Measurements from ENCODE around the gene IFITM5. TPM values are rescaled to one million over a fixed set of nuclear protein-coding genes. Genes with fewer than 3 reads are reported as not detected.

The IFITM5 gene
- total and polyA plus RNA-seq, 2 of the 4 experiments (the other 2 are of a cell fraction), result not detected

DNA sequence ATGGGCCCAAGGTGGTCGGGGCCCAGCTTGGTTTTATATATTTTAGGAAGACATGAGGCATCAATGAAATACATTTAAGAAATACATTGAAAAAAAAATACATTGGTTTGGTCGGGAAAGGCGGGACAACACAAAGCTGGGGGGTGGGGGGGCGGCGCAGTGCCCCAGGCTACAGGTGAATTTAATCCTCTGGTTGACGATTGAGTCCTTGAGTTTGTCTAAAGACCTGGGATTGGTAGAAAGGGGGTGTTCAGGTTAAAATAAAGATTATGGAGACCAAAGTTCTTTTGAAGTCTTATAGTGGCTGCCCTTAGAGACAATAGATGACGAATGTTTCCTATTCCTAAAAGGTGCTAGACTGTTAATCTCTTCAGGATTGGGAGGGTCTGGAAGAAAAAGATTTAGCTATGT lies 17.6 kb upstream of the IFITM5 start:
- ATAC-seq (ENCODE audit: low read depth), result no peak
- no peak overlapping the region; the same call in 1 of the 2 replicates for H3K4me2 ChIP-seq (ENCODE audit: low read depth, low read length)

More for the DNA sequence above, 17.6 kb upstream of the IFITM5 start:
- ChIA-PET CTCF (no interaction called here), POLR2A (ENCODE audit: unreplicated experiment) (interaction anchor here (1.0 kb wide), 1 partner anchor 35 kb away, joined by 4 read pairs; no protein-coding TSS in a partner anchor)
- no peak for DNase-seq
- H3K56ac ChIP-seq (ENCODE audit: extremely low read depth, insufficient read depth, low read length), result no peak overlapping the region
- H3K4me3 ChIP-seq (ENCODE audit: insufficient read depth, low read depth, low read length), result no peak overlapping the region
- H3K9me1 ChIP-seq (ENCODE audit: insufficient read depth, low read length), result 0 out of 2 replicates have a peak, but pooled peaks cover 3% of the 10 kb centered on the region
- H3K18ac ChIP-seq (ENCODE audit: low read depth, low read length), result no peak overlapping the region
- H2BK5ac ChIP-seq (ENCODE audit: low read depth, low read length, poor library complexity, severe bottlenecking), result no peak overlapping the region
- no peak overlapping the region for H3K23ac ChIP-seq (ENCODE audit: low read depth, low read length)
- no peak overlapping the region for H3K27ac ChIP-seq (ENCODE audit: insufficient read depth, low read length)
- no peak overlapping the region for H4K8ac ChIP-seq (ENCODE audit: low read depth in 2 of 2, low read length in 2 of 2)
- intact Hi-C loops (cut with micrococcal nuclease), result no loop called here
- H3K36me3 ChIP-seq (ENCODE audit: control insufficient read depth, insufficient read depth, low read length), result peaks cover 6% of the 10 kb centered on the region; the same call in 1 of the 2 replicates
- in situ Hi-C loops (cut with MboI; ENCODE audit: low sequenced_read_pairs), result no loop called here
- H2AK5ac ChIP-seq (ENCODE audit: low read depth, low read length), result no peak overlapping the region
- no peak overlapping the region for H3K14ac ChIP-seq (replicated peaks; ENCODE audit: low read depth, low read length)
- H2BK20ac ChIP-seq (ENCODE audit: low read depth, low read length), result no peak overlapping the region
- H4K5ac ChIP-seq (ENCODE audit: low read depth, low read length), result no peak overlapping the region
- H2AK9ac ChIP-seq (replicated peaks; ENCODE audit: low read depth, low read length, poor library complexity), result no peak overlapping the region
- dilution Hi-C loops (cut with HindIII; ENCODE audit: low sequenced_read_pairs, unreplicated experiment), result no loop called here
- H3K9me3 ChIP-seq (ENCODE audit: control insufficient read depth, insufficient read depth, low read length), result no peaks in the 10 kb centered on the region
- H2BK120ac ChIP-seq (ENCODE audit: low read depth, low read length), result no peak overlapping the region
- no peaks in the 10 kb centered on the region for H3K27me3 ChIP-seq (ENCODE audit: control insufficient read depth, insufficient read depth, low read length)
- no peak overlapping the region for H2AFZ ChIP-seq (replicated peaks; ENCODE audit: low read length, poor library complexity)
- H3K79me1 ChIP-seq (ENCODE audit: low read depth in 1 of 2, low read length in 2 of 2), result peaks cover 5 to 36% of the 10 kb centered on the region in 2 experiments; a peak in 3 of 4 replicates
- H2BK15ac ChIP-seq (ENCODE audit: low read depth, low read length), result no peak overlapping the region
- TF ChIP-seq CEBPB (IDR thresholded peaks at IDR 0.05; ENCODE audit: low read depth, low read length), result no peak
- TF ChIP-seq, protein P1, sequence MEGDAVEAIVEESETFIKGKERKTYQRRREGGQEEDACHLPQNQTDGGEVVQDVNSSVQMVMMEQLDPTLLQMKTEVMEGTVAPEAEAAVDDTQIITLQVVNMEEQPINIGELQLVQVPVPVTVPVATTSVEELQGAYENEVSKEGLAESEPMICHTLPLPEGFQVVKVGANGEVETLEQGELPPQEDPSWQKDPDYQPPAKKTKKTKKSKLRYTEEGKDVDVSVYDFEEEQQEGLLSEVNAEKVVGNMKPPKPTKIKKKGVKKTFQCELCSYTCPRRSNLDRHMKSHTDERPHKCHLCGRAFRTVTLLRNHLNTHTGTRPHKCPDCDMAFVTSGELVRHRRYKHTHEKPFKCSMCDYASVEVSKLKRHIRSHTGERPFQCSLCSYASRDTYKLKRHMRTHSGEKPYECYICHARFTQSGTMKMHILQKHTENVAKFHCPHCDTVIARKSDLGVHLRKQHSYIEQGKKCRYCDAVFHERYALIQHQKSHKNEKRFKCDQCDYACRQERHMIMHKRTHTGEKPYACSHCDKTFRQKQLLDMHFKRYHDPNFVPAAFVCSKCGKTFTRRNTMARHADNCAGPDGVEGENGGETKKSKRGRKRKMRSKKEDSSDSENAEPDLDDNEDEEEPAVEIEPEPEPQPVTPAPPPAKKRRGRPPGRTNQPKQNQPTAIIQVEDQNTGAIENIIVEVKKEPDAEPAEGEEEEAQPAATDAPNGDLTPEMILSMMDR (conservative IDR thresholded peaks at IDR 0.05; ENCODE audit: low read depth, low read length), result no peak
- BruUV-seq (replicated peaks), result no TSS peak
- peaks cover 22% of the 10 kb centered on the region for H3K4me1 ChIP-seq (ENCODE audit: control insufficient read depth, insufficient read depth, low read length)
- WGBS, 2 experiments (ENCODE audit: extremely low coverage in 2 of 2, insufficient read length in 1 of 2), result 83% methylated on average over 4 of the region's 7 CpGs; no CpG with 5 or more reads in 1 of the 2 experiments
- peaks cover 10% of the 10 kb centered on the region; the same call in 1 of the 2 replicates for H4K20me1 ChIP-seq (ENCODE audit: insufficient read depth, low read length)
- H3K4ac ChIP-seq (ENCODE audit: low read depth, low read length), result no peak overlapping the region
- H3K9ac ChIP-seq (ENCODE audit: low read depth, low read length), result no peak overlapping the region
- H4K91ac ChIP-seq (ENCODE audit: insufficient read depth, low read depth, low read length), result no peak overlapping the region
